Urinary bladder (tissue), 4 donors: ENCODE measurements around the gene SGTB. TPM values are rescaled to one million over a fixed set of nuclear protein-coding genes. Genes with fewer than 3 reads are reported as not detected.
A peak's percentile ranks its signal among the peaks of the same experiment; 100 is the strongest.

ENCODE experiments used
- DNase-seq: peaks from one replicate; pipeline ENCODE4 v3.0.0-alpha.2; 2015; ENCODE audit errors: extremely low spot score
- H3K27ac ChIP-seq: one replicate; pipeline ENCODE4 v1.5.1; 2013; ENCODE audit warnings: low read depth, mild to moderate bottlenecking, moderate library complexity
- H3K36me3 ChIP-seq: one replicate; pipeline ENCODE4 v1.6.1; 2013; ENCODE audit warnings: mild to moderate bottlenecking, moderate library complexity; ENCODE audit not compliant: insufficient read depth
- H3K4me1 ChIP-seq: one replicate; pipeline ENCODE4 v1.6.1; 2013; ENCODE audit warnings: mild to moderate bottlenecking, moderate library complexity; ENCODE audit not compliant: insufficient read depth
- H3K4me3 ChIP-seq: one replicate; pipeline ENCODE4 v1.5.1; 2013; ENCODE audit warnings: low read depth, low read length
- WGBS: extraction: QIAGEN DNeasy Blood & Tissue Kit; methylation state at CpG from one replicate; pipeline ENCODE4 v1.1.7; 2013; 5-methylcytosine and 5-hydroxymethylcytosine counted together
- polyA plus RNA-seq: library from polyadenylated mRNA; stranded (reverse); fragments of 200-250 nt; gene quantifications from one replicate; pipeline ENCODE4 v1.2.3, GENCODE V29; 2013
- total RNA-seq: library from RNA; depleted of rRNA; stranded (reverse); fragments of >200 nt; gene quantifications from one replicate; pipeline ENCODE4 v1.2.3, GENCODE V29; 2014
- donor health status: healthy with polysubstance abuse.
- donor health status: healthy.

SGTB gene
- total RNA-seq (11.5 TPM), polyA plus RNA-seq (4.0 TPM)

GRCh38 chr5:65721720-65722574, at the start of gene SGTB, which contains the start of gene NLN:
Gene SGTB, minus strand, starts transcription at chr5:65722109. Its CDS starts 1,302 bp downstream, at chr5:65720807.
Gene NLN, plus strand, starts transcription at chr5:65722205. Its CDS starts 169 bp downstream, at chr5:65722374.
- Histone ChIP-seq H3K36me3 (no peaks in the 10 kb centered on the region), H3K27ac (peak within 1 kb of the TSS; percentile 60), H3K4me1 (no peaks in the 10 kb centered on the region), H3K4me3 (peak within 1 kb of the TSS; percentile 98)
- peak; percentile 52 for DNase-seq
- WGBS: under 1% methylated on average over 92 of the region's 92 CpGs

- no peaks in the 10 kb centered on the region for H3K4me1 ChIP-seq
- DNase-seq: no peak
- H3K27ac ChIP-seq: no peak overlapping the region
- WGBS: 93% methylated on average over 2 of the region's 2 CpGs
- H3K4me3 ChIP-seq: no peak overlapping the region
- H3K36me3 ChIP-seq: no peaks in the 10 kb centered on the region
Measured at GRCh38 chr5:65771266-65771665, 49.4 kb upstream of the SGTB start.

- WGBS: 1% methylated on average over 1 of the region's 1 CpG
- Histone ChIP-seq H3K36me3 (no peaks in the 10 kb centered on the region), H3K27ac (no peak overlapping the region), H3K4me3 (no peak overlapping the region), H3K4me1 (no peaks in the 10 kb centered on the region)
- DNase-seq: no peak
Measured at GRCh38 chr5:65769539-65769938, 47.6 kb upstream of the SGTB start.

GRCh38 chr5:65768723-65769346, 46.9 kb upstream of the SGTB start:
- H3K4me3 ChIP-seq: no peak overlapping the region
- H3K27ac ChIP-seq: no peak overlapping the region
- no peaks in the 10 kb centered on the region for H3K4me1 ChIP-seq
- WGBS: 93% methylated on average over 7 of the region's 7 CpGs
- DNase-seq: no peak
- H3K36me3 ChIP-seq: no peaks in the 10 kb centered on the region

- no peak for DNase-seq
- H3K36me3 ChIP-seq: no peaks in the 10 kb centered on the region
- 95% methylated on average over 1 of the region's 1 CpG for WGBS
- H3K27ac ChIP-seq: no peak overlapping the region
- H3K4me1 ChIP-seq: no peaks in the 10 kb centered on the region
- H3K4me3 ChIP-seq: no peak overlapping the region
Measured at GRCh38 chr5:65767565-65767964, 45.7 kb upstream of the SGTB start.

GRCh38 chr5:65766781-65767180, 44.9 kb upstream of the SGTB start:
- Histone ChIP-seq H3K36me3 (no peaks in the 10 kb centered on the region), H3K27ac (no peak overlapping the region), H3K4me3 (no peak overlapping the region), H3K4me1 (no peaks in the 10 kb centered on the region)
- DNase-seq: no peak
- 96% methylated on average over 2 of the region's 2 CpGs for WGBS

- H3K4me3 ChIP-seq: no peak overlapping the region
- H3K36me3 ChIP-seq: no peaks in the 10 kb centered on the region
- 64% methylated on average over 2 of the region's 2 CpGs for WGBS
- no peak overlapping the region for H3K27ac ChIP-seq
- H3K4me1 ChIP-seq: no peaks in the 10 kb centered on the region
- no peak for DNase-seq
Measured at GRCh38 chr5:65766175-65766574, 44.3 kb upstream of the SGTB start.

GRCh38 chr5:65765582-65765981, 43.7 kb upstream of the SGTB start:
- H3K4me1 ChIP-seq: no peaks in the 10 kb centered on the region
- no peak overlapping the region for H3K4me3 ChIP-seq
- DNase-seq: no peak
- no peak overlapping the region for H3K27ac ChIP-seq
- WGBS: 97% methylated on average over 1 of the region's 1 CpG
- no peaks in the 10 kb centered on the region for H3K36me3 ChIP-seq

GRCh38 chr5:65762234-65762633, 40.3 kb upstream of the SGTB start:
- no peaks in the 10 kb centered on the region for H3K4me1 ChIP-seq
- WGBS: 85% methylated on average over 1 of the region's 1 CpG

GRCh38 chr5:65760504-65761275, 38.8 kb upstream of the SGTB start:
- H3K4me1 ChIP-seq: no peaks in the 10 kb centered on the region
- no peaks in the 10 kb centered on the region for H3K36me3 ChIP-seq
- no peak overlapping the region for H3K4me3 ChIP-seq
- no peak overlapping the region for H3K27ac ChIP-seq
- WGBS: 69% methylated on average over 2 of the region's 2 CpGs
- DNase-seq: no peak

More at GRCh38 chr5:65762234-65762633, 40.3 kb upstream of the SGTB start:
- no peak overlapping the region for H3K4me3 ChIP-seq
- no peaks in the 10 kb centered on the region for H3K36me3 ChIP-seq
- no peak for DNase-seq
- no peak overlapping the region for H3K27ac ChIP-seq

GRCh38 chr5:65758546-65759144, 36.7 kb upstream of the SGTB start:
- Histone ChIP-seq H3K27ac (no peak overlapping the region), H3K4me1 (no peaks in the 10 kb centered on the region), H3K4me3 (no peak overlapping the region), H3K36me3 (no peaks in the 10 kb centered on the region)
- WGBS: 81% methylated on average over 4 of the region's 4 CpGs
- no peak for DNase-seq

GRCh38 chr5:65753189-65753588, 31.3 kb upstream of the SGTB start:
- Histone ChIP-seq H3K36me3 (no peaks in the 10 kb centered on the region), H3K27ac (no peak overlapping the region), H3K4me1 (no peaks in the 10 kb centered on the region), H3K4me3 (no peak overlapping the region)
- WGBS: 89% methylated on average over 8 of the region's 8 CpGs
- DNase-seq: no peak

GRCh38 chr5:65750938-65751337, 29.0 kb upstream of the SGTB start:
- Histone ChIP-seq H3K4me3 (no peak overlapping the region), H3K27ac (no peak overlapping the region), H3K4me1 (no peaks in the 10 kb centered on the region), H3K36me3 (no peaks in the 10 kb centered on the region)
- DNase-seq: no peak
- 69% methylated on average over 2 of the region's 2 CpGs for WGBS
